Astrocyte of the hippocampus (primary cell): ENCODE measurements around the gene PCTP.

Source experiments
- DNase-seq: peaks from one replicate; pipeline ENCODE4 v3.0.0; 2011; ENCODE audit warnings: low read depth, low spot score

Gene PCTP

GRCh38 chr17:55794725-55795482 lies 44.1 kb downstream of the PCTP start:
- DNase-seq = peak; percentile 60

- no peak for DNase-seq
Measured at GRCh38 chr17:55806745-55807495, 56.1 kb downstream of the PCTP start.

- no peak for DNase-seq
Measured at GRCh38 chr17:55811536-55811935, 60.7 kb downstream of the PCTP start.

- DNase-seq = no peak
Measured at GRCh38 chr17:55812323-55812722, 61.5 kb downstream of the PCTP start.

- DNase-seq = no peak
Measured at GRCh38 chr17:55813944-55814343, 63.1 kb downstream of the PCTP start.

- DNase-seq = no peak
Measured at GRCh38 chr17:55814377-55814776, 63.5 kb downstream of the PCTP start.

GRCh38 chr17:55816532-55817396 lies 65.9 kb downstream of the PCTP start:
- no peak for DNase-seq

- no peak for DNase-seq
Measured at GRCh38 chr17:55817397-55817709, 66.5 kb downstream of the PCTP start.

GRCh38 chr17:55818026-55818425 lies 67.2 kb downstream of the PCTP start:
- no peak for DNase-seq

- no peak for DNase-seq
Measured at GRCh38 chr17:55818451-55819375, 67.9 kb downstream of the PCTP start.

- no peak for DNase-seq
Measured at GRCh38 chr17:55820675-55821074, 69.8 kb downstream of the PCTP start.

GRCh38 chr17:55822028-55822427 lies 71.2 kb downstream of the PCTP start:
- DNase-seq = no peak

- DNase-seq = no peak
Measured at GRCh38 chr17:55825213-55825612, 74.4 kb downstream of the PCTP start.
